Measurements from ENCODE around the gene LRRC41.
"Not testable (repeated sequence)": the region's sequence is repeated elsewhere in the genome, so short reads cannot be mapped to it uniquely, and the experiment has no call there.

LRRC41 gene

GRCh38 chr1:46303038-46303871 is at the start of gene LRRC41, which contains the start of gene UQCRH:
LRRC41 (minus strand) TSS chr1:46303616; CDS start chr1:46303322, 294 bp downstream.
UQCRH (plus strand) TSS chr1:46303698; CDS start chr1:46303767, 69 bp downstream.
- peak; percentile 84 to 95 (median 90) for DNase-seq

GRCh38 chr1:46352363-46352762 is 48.9 kb upstream of the LRRC41 start:
- no peak for DNase-seq

- no peak for DNase-seq
Observed at GRCh38 chr1:46345281-46345680, 41.9 kb upstream of the LRRC41 start.

- DNase-seq, result no peak
Observed at GRCh38 chr1:46344481-46344880, 41.1 kb upstream of the LRRC41 start.

GRCh38 chr1:46343705-46344104 is 40.3 kb upstream of the LRRC41 start:
- DNase-seq, result no peak

GRCh38 chr1:46343351-46343695 is 39.9 kb upstream of the LRRC41 start:
- no peak for DNase-seq

GRCh38 chr1:46342677-46343350 is 39.4 kb upstream of the LRRC41 start:
- no peak for DNase-seq

- no peak for DNase-seq
Observed at GRCh38 chr1:46342084-46342656, 38.8 kb upstream of the LRRC41 start.

GRCh38 chr1:46341222-46342083 is 38.0 kb upstream of the LRRC41 start:
- peak in 1 of 6 experiments; percentile 14 for DNase-seq

GRCh38 chr1:46340404-46341221 is 37.2 kb upstream of the LRRC41 start, which contains the start of gene NSUN4:
NSUN4 (plus strand) TSS chr1:46340807; CDS start chr1:46340827, 20 bp downstream.
- peak; percentile 75 to 87 (median 82) for DNase-seq

- DNase-seq, result not testable (repeated sequence)
Observed at GRCh38 chr1:46337409-46337808, 34.0 kb upstream of the LRRC41 start.

- no peak for DNase-seq
Observed at GRCh38 chr1:46335081-46335480, 31.7 kb upstream of the LRRC41 start.

- DNase-seq, result no peak
Observed at GRCh38 chr1:46334030-46334384, 30.6 kb upstream of the LRRC41 start.

GRCh38 chr1:46333300-46334029 is 30.0 kb upstream of the LRRC41 start:
- no peak for DNase-seq

- not testable (repeated sequence) for DNase-seq
Observed at GRCh38 chr1:46331786-46332540, 28.5 kb upstream of the LRRC41 start.

- not testable (repeated sequence) for DNase-seq
Observed at GRCh38 chr1:46330381-46330780, 27.0 kb upstream of the LRRC41 start.

- DNase-seq, result not testable (repeated sequence)
Observed at GRCh38 chr1:46329807-46330206, 26.4 kb upstream of the LRRC41 start.

GRCh38 chr1:46328182-46328581 is 24.8 kb upstream of the LRRC41 start:
- DNase-seq, result not testable (repeated sequence)

GRCh38 chr1:46325285-46326076 is 22.1 kb upstream of the LRRC41 start:
- not testable (repeated sequence) for DNase-seq

Measured in stimulated activated naive CD4-positive, alpha-beta T cell (primary cell).